RPMI8226 (cell line): ENCODE measurements around the gene SGPL1.
"Not testable (repeated sequence)": the region's sequence is repeated elsewhere in the genome, so short reads cannot be mapped to it uniquely, and the experiment has no call there.

Experiments
- DNase-seq: peaks from one replicate; pipeline ENCODE4 v3.0.0-alpha.2; 2015

Gene SGPL1

DNA sequence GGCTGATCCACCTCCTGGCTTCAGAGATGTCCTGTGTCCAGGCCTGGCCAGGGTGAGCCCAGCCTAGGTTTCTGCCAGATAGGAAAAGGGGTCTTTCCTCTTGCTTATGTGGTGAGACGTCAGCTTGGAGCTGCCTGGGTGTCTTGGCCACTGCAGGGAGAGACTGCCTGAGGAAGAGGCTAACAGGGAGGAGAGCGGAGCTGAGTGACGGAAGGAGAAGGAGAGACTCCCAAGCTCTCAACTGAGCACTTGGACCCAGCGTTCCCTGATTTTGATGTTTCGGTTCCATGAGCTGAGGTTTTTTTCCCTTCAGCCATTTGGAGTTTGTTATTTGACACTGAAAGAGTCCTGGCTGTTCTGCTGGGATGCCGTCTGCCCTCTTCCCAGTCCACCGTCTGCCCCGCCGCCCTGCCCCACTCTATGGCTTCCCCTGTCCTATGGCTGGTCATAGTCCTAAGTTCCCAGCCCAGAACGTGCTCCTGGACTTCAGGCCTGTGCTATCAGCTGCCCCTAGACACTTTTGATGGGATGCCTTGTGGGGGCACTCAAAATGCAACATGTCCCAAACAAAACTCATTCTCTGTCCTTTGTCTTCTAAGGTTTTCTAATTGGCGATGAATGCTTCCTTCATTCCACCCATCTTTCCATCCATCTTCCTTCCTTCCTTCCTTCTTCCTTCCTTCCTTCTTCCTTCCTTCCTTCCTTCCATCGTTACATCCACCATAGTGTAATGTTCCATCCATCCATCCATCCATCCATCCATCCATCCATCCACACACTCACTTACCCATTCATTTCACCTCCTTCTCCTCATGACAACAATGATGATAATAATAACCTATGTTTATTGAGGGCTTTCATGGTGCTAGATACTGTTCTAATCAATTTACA, 92.9 kb downstream of the SGPL1 start:
- no peak for DNase-seq

DNA sequence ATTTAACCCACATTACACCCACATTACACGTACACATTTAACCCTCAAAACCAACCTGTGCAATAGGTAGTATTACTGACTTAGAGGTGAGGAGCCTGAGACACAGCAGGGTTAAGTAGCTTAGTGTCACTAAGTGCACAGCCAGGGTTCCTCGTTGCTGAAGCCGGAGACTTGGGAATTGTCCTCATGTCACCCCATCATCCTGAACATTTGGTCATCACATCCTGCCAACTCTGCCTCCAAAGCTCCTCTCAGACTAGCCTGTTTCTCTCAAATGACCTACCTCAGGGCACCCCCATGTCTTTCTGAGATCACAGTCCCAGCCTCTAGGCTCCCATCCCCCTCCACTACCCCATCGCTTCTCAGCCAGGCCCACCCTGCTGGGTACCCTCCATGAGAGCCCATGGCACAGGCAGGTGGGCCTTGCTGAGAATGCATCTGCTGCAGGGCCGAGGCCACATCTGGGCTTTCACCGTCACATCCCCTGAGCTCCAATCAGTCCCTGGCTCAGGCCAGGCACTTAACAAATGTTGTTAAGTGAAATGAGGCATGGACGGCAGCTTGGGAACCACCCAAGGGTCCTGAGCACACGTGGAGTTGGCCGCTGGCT, 93.7 kb downstream of the SGPL1 start:
- DNase-seq, result no peak

DNA sequence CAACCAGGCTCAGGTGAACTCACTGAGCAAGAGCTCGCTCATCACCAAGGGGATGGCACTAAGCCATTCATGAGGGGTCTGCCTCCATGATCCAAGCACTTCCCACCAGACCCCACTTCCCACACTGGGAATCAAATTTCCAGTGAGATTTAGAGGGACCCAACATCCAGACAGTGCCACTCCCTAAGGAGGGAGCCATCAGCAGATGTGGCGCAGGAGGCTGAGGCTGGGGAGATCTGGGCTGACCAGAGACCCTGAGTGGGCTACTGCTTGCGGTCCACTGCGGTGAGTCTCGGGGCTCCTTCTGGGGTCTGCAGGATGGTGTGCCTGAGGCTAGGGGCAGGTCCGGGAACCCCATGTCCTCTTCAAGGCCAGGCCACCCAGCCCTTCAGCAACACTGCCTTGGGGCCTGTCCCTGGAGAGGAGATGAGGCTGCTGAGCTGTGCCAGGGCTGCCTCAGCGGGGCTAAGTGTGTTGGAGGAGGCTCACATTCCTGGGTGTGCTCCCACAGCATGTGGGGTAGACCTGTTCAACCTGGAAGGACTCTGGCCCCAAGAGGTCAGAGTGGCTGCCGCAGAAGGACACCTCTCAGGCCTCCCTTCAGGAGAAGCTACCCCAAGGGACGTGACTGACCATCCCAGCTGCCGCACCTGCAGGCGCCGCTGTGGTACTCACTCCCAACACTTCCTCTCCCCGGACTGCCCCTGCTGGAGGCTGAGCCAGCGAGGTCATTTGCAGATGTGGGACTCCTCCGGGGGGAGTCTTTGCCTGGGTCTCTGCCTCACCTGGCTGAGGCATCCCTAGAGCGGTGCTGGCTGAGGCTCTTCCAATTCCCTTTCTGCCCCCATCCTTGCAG, 95.0 kb downstream of the SGPL1 start:
- no peak for DNase-seq

DNA sequence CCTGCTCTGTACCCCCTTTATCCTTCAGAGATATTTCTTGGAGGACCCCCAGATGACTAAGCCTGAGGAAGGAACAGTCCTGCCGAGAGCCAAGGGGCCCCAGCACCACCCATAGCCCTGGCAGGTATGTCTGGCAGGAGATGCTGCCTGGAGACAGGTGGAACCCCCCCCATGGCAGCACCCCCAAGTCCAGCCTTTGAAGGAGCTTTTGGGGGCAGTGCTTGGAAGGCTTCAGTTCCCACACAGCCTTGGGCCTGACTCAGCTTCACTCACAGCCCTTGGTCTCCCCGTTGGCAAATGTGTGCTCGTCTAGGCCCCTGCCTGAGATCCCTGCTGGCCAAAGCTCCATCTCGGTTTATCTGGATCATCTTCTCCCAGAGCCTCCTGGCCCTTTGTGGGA, 95.6 kb downstream of the SGPL1 start:
- DNase-seq, result no peak

DNA sequence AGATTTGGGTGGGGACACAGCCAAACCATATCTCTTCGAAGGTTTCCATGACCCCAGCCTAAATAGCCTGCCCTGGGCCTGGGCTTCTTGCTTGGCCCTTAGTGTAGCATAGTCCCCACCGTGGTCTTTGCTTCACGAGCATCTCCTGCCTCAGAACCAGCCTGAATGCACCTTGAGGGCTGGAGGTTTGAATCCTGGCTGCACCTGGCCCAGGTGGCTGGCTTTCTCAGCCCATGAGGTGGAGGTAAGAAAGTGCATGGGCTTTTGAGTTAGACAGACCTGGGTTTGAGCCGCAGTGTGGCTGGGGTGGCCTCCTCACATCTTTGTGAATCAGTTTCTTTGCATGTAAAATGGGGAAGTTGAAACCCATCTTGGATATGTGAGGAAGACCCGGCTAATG, 96.8 kb downstream of the SGPL1 start:
- no peak for DNase-seq

DNA sequence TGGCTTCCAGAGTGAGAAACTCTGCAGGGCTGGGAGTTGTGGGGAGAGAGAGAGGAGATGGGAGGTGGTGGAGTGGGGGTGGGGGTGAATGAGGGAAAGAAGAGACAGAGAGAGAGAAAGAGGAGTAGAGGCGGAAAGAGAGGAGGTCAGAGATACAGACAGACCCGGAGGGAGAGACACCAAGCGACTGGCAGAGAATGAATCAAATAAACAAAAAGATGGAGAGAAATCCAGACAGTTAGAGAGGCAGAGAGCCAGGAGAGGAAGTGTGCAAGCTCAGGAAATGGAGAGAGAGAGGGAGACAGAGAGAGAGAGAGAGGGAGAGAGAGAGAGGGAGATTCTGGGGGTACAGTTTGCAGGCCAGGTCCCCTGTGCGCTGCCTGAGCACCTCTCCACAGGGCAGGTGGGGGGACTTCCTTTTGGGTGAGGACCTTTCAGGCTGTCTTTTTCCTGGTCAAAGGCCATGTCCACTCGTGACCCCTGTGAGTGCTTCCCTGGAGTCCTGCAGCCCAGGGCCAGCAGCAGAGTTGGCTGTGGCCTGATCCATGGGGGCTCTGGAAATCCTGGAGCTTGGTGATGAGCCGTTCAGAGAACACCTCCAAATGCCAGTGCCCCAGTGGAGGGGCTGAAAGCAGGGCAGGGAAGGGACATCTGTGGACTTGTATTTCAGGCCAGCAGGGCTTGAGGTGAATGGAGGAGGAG, 97.6 kb downstream of the SGPL1 start:
- no peak for DNase-seq

DNA sequence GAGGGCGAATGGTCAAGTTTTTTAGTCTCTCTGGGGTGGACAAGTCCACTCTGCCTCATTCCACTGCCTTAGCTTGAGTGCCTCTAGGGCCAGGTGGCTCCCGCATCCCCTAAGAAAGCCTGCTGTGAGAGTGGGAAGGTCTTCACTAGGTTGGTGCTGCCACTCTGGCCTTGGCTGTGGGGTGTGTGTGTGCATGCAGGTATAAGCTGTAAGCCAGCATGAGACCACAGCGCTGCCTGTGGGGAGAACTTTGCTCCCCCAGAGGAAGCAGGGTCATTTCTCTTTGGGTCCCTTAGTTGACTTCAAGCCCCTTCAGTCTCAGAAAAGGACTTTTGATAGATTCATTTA, 98.1 kb downstream of the SGPL1 start:
- no peak for DNase-seq

DNA sequence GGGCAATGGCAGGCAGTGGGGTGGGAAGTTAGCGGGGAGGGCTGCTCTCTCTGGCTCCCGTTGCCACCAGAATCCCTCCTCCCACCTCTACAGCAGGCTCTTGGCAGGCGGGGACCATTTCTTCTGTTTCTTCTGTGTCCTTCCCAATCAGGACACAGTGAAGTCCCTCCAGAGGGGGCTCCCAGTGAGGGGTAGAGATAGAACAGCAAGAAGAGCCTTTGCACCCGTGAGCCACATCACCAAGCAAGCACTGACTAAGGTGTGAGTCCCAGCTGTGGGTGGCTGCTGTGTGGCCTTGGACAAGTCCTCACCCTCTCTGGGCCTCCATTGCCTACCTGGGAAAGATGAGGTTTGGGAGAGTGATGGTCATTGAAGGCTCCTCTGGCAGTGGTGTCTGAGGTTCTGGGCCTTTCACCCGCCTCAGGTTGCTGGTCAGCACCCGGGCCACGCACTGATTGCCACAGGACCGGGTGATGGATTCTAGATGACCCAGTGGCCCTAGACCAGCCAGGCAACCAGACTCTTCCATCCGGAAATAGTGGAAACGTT, 98.6 kb downstream of the SGPL1 start:
- DNase-seq, result no peak

DNA sequence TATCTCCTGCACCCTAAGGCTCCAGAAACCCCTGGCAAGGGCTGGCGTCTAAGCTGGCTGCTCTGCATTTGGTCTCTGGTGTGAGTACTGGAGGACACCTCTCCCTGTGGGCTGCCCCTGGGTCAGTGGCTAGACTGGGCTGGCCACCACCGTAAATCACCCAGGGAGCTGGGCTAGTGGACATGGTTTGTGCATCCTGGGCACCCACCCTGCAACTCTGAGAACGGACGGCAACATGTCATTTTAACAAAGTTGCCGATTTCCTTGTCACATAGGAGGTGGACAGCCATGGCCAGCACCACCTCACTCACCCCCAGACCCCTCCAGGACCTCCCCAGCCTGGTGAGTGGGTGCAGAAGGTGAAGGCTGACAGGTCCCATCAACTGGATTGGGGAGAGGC, 99.5 kb downstream of the SGPL1 start:
- no peak for DNase-seq

DNA sequence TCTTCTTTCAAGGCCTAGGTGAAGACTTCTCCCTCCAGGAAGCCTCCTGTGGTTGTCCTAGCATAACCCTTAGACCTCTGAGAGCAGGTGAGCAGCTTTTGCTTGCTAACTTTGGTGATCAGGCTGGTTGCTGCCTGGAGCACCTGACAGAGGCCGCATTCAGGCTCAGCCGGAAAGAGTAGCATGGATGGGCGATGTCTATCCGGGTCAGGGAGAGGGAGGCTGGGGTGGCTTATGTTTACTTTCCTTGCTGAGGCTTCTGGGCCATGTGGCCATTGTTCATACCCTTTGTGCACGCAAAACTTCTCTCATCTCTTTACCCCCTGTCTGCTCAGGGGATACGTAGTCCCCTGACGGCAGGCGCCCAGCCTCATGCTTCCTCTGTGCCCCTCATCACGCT, 100.1 kb downstream of the SGPL1 start:
- DNase-seq, result no peak

DNA sequence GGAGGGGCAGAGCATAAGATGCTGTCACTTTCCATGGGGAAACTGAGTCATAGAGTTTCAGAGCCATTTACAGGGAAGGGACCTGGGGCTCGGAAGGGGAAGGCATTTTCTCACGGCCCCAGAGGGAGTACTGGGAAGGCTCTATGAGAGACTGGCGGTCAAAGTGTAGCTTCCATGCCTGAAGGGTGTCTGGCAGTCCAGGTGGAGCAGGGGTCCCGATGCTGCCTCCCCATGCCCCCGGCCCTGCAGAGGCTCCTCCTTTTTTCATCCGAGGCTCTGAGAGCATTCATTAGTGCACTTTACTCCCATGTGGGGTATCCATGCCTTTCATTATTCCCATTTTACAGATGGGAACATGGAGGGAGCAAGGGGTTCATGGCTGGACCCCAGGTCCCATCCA, 100.5 kb downstream of the SGPL1 start:
- DNase-seq, result no peak

DNA sequence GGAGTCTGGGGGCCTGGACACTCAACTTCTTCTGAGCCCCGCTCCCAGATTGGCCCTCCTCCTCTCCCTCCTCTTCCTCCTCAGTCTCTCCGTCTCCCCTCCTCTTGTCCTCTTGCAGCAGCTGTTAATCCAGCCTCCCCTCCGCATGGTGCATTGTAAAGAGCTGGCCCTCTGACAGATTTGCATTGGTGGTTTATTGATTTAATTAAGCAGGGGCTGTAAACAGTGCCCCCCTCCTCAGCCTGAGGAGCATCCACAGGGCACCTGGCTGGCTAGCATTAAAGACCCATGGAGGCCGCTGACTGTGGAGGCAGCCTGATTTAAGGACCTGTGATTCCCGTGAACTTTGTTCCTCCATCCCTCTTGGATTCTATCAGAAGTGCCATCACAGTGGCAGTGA, 101.5 kb downstream of the SGPL1 start:
- DNase-seq, result no peak

DNA sequence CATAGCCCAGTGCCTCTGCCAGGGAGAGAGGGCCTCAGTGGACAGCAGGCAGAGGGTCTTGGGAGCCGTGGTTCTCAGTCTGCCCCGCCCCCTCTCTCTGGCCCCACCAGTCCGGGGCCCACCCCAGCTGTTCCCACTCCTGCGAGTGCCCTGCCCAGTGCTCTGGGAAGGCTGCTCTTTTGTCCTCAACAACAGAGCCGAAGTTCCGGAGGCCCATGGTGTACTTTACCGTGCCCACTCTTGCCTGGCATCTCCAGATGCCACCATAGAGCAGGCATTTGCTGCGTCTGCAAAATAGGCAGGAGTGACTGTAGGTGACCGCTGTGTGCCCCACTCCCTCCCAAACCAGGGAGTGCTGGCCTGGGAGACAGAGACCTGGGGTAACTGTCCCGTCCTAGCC, 101.9 kb downstream of the SGPL1 start:
- peak; percentile 8 for DNase-seq

DNA sequence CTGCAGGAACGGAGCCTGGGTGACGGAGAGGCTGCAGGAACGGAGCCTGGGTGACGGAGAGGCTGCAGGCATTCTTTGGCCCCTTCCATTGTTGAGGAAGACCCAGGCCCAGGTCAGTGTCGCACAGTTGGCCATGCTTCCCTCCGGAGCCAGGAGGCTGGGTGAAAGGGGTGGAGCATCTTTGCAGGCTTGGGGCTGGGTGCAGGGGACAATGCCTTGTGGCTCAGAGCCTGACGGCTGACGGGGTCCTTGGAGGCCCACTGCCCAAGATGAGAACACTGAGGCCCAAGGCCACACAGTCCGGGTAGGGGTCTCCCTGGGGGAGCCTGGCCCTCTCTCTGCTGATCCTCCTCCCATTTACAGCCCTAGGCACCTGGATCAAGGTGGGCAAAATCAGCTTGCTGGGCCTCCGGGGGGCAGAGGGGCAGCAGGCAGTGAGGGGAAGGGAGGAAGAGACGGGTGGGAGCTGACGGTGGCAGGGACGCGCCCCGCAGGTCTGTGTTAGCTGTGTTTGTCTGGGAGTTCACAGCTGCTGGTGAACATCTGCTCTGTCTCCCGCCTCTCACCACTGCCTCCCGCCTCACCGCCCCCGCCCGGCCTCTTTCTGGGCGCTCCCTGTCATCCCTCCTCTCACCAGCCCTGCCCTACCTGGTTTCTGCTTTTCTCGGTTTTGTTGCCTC, 103.2 kb downstream of the SGPL1 start:
- DNase-seq, result peak; percentile 68

DNA sequence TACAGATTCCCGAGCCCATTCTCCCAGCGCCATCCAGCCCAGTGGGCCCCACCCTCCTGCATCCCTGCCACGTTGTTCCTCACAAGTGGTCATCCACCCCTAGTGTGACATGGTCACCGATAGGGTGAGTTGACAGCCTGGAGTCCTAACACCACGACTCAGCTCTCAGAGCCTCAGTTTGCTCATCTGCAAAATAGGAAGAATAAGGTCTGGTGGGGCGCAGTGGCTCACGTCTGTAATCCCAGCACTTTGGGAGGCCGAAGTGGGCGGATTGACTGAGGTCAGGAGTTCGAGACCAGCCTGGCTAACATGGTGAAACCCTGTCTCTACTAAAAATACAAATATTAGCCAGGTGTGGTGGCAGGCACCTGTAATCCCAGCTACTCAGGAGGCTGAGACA, 104.2 kb downstream of the SGPL1 start:
- DNase-seq, result not testable (repeated sequence)

DNA sequence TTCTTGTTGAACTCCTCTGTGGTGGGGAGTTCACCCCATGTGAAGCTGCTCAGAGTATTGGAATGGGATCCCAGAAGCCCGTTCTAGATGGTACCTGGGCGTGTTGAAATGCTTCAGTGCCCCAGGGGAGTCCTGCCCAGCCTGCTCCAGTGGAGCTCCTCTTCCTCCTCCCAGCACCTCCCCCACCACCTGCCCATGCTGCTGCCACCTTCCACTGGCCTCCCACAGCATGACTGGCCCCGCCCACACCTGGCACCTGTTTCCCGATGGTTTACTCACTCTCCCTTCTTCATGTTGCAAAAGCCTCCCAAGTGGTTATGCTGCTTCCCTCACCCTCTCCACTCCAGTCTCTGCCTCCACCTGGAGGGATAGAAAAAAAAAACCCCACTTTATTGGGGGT, 104.8 kb downstream of the SGPL1 start:
- DNase-seq, result peak; percentile 57

DNA sequence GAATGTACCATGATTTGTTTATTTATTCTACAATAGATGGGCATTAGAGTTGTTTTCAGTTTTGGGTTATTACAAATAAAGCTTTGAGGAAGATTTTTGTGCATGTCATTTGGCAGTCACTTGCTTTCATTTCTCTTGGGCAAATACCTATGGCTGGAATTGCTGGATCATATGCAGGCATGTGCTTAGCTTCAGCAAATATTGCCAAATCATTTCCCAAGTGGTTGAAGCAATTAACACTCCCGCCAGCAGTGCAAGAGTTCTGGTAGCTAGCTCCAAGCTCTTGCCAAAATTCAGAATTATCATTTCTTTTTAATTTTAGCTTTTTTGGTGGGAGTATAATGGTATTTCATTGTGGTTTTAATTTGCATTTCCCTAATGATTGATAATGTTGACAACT, 105.5 kb downstream of the SGPL1 start:
- DNase-seq, result no peak

DNA sequence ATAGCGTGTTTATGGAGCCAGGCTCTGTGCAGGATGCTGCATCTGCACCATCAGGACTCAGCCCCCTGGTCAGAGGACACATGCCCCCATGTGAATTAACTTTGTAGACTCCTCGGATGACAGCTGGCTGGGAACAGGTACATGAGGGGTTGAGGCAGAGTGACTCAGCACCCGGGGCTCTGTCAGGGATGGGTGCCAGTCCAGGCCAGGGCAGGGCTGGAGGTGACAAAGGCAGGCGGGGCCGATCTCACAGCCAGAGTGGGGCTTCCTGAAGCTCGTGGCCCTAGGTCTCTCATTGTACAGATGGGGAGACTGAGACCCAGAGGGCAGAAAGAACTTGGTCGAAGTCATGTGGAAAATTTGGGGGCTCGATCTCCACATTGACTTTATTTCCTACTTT, 107.9 kb downstream of the SGPL1 start:
- no peak for DNase-seq

DNA sequence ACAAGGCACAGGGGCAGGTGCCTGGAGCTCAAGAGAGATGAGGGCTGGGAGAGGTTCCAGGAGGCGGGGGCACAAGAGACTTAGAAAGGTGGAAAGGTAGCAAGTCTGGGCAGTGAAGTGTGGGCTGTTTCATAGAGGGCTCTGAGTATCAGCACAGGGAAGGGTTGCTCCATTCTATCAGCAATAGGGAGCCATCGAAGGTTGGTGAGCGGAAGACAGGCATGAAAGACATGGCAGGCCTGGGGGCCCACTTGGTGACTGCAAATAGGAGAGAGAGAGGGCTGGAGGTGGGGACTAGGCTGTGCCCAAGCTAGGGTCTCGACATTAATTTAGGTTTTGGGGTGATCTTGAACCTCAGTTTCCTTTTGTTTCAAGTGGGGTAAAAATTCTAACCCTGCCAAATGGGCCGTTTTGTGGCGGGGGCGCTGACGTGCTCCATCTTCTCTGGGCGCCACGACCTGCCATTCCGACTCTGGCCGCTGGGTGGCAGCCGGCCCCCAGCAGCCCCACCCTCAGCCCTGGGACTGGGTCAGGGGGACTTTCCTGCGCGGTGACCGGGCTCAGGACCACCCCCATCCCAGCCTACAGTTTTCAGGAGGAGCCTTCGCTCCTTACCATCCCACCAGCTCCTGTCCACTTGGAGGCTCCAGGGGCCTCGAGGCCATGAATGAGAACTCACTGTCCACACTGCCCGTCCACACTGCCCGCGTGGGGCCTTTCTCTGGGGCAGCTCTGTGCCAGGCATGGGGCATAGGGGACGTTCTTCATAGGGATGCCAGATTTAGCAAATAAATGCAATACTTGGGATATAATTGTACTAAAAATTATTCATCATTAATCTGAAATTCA, 109.9 kb downstream of the SGPL1 start:
- peak; percentile 46 for DNase-seq

DNA sequence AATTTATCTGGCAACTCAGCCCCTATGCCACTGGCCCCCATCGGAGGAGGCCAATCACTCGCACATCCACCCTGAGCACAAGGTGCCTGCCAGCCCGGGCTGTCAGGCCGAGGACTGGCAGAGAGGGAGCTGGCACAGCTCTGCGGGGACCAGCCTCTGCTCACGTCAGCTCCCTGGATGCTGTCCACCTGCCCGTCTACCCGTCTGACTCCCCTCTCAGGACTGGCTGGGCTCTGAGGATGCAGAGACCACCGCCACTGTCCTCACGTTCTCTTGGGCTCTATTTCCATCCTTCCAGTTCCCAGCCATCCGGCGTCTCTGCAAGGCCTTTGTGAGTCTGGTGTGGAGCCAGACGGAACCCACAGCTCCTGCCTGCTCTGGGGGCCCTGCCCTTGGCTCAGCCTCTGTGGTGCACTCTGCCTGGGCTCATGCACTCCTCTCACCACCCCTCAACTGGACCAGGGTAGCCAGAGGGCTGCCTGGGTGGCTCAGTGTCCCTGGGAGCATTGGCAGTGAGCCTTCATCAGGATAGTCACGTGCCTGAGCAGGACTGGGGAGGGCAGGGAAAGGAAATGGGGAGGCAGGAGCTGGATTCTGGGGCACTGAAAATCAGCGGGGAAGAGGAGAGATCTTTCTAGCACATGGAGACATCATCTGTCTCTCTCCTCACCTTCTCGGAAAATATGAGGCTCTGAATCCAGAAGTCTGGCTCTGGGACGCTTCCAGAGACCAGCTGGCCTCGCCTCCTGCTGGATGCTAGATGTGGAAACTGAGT, 110.7 kb downstream of the SGPL1 start:
- no peak for DNase-seq
